Measurements from ENCODE around the gene SLC35A5. TPM values are rescaled to one million over a fixed set of nuclear protein-coding genes. Genes with fewer than 3 reads are reported as not detected.
"Not testable (repeated sequence)": the region's sequence is repeated elsewhere in the genome, so short reads cannot be mapped to it uniquely, and the experiment has no call there.

Gene SLC35A5
- total and polyA plus RNA-seq, 8 donors, result 4.6 to 67.7 (median 19.6) TPM

- H3K9me3 ChIP-seq, result no peaks in the 10 kb centered on the region
- intact Hi-C loops (cut with DNase I; ENCODE audit: low total_unique reads), result no loop called here
- H3K36me3 ChIP-seq, result peaks cover 0 to 12% (median 10%) of the 10 kb centered on the region in 4 donors
- 77 to 90% (median 83%) methylated on average over 1 of the region's 1 CpG for WGBS, 5 donors
- no peaks in the 10 kb centered on the region for H3K27me3 ChIP-seq
- H3K4me1 ChIP-seq, result peaks cover 17 to 71% (median 50%) of the 10 kb centered on the region in 4 donors
- TF ChIP-seq POLR2A (IDR thresholded peaks at IDR 0.05) (no peak), EP300 (IDR thresholded peaks at IDR 0.05) (no peak), POLR2AphosphoS5 (IDR thresholded peaks at IDR 0.05) (no peak)
- TF ChIP-seq, protein P1, sequence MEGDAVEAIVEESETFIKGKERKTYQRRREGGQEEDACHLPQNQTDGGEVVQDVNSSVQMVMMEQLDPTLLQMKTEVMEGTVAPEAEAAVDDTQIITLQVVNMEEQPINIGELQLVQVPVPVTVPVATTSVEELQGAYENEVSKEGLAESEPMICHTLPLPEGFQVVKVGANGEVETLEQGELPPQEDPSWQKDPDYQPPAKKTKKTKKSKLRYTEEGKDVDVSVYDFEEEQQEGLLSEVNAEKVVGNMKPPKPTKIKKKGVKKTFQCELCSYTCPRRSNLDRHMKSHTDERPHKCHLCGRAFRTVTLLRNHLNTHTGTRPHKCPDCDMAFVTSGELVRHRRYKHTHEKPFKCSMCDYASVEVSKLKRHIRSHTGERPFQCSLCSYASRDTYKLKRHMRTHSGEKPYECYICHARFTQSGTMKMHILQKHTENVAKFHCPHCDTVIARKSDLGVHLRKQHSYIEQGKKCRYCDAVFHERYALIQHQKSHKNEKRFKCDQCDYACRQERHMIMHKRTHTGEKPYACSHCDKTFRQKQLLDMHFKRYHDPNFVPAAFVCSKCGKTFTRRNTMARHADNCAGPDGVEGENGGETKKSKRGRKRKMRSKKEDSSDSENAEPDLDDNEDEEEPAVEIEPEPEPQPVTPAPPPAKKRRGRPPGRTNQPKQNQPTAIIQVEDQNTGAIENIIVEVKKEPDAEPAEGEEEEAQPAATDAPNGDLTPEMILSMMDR (IDR thresholded peaks at IDR 0.05), result no peak
- DNase-seq, result no peak
- H3K27ac ChIP-seq, result peak overlapping the region in 1 of 5 donors; percentile 7
- no peak overlapping the region for H3K4me3 ChIP-seq
These were observed 3.9 kb upstream of the SLC35A5 start for GRCh38 chr3:112557976-112558375.

- peak overlapping the region in 4 of 5 donors; percentile 95 to 99 (median 97) for H3K27ac ChIP-seq
- H3K9me3 ChIP-seq, result no peaks in the 10 kb centered on the region
- intact Hi-C loops (cut with DNase I; ENCODE audit: low total_unique reads), result no loop called here
- peak in 1 of 2 donors; percentile 7 for DNase-seq
- WGBS, 5 donors, result 11 to 21% (median 14%) methylated on average over 2 of the region's 2 CpGs
- peak overlapping the region; percentile 83 to 96 (median 90) for H3K4me3 ChIP-seq
- H3K27me3 ChIP-seq, result no peaks in the 10 kb centered on the region
- peaks cover 0 to 18% (median 14%) of the 10 kb centered on the region in 4 donors for H3K36me3 ChIP-seq
- no peak for TF ChIP-seq EP300 (IDR thresholded peaks at IDR 0.05)
- TF ChIP-seq, protein P1 (IDR thresholded peaks at IDR 0.05), result no peak
- TF ChIP-seq POLR2A (IDR thresholded peaks at IDR 0.05), result no peak
- no peak for TF ChIP-seq POLR2AphosphoS5 (IDR thresholded peaks at IDR 0.05)
- H3K4me1 ChIP-seq, result peaks cover 20 to 64% (median 48%) of the 10 kb centered on the region in 4 donors
These were observed 1.5 kb upstream of the SLC35A5 start for GRCh38 chr3:112560307-112560706.

DNA sequence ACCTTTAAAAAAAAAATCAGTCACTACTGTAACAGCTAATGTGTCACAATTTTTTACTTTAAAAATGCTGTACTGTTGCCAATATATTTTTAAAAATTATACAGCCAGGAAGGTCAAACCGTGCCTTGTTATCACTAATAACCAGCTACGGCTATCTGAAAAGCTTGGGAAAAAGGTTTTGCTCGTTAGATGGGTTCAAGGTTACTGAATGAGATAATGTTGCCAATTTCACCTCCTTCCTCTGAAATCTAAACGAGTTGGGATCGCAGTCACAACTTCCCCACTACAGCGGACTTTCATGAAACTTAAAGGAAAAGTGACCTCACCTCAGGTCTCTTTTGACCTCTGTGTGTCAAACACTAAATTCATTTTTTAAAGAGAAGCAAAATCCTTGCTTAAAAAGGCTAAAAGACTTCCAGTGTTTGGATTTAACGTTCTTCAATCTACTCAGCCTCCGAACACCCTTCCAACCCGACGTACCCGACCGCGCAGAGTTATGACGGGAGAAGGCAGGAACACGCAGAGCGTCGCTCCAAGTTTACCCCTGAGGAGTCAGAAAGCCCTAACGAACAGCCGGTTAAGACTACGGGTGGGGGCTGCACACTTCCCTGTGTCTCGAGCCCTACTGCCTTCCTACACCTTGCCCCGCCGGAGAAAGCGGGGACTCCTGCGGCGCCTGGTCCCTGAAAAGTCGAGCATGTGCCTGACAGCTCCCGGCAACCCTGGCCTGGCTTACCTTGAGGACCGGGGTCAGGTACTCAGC lies 943 bp upstream of the SLC35A5 start:
- no peaks in the 10 kb centered on the region for H3K9me3 ChIP-seq
- H3K4me1 ChIP-seq, result peaks cover 20 to 58% (median 42%) of the 10 kb centered on the region in 4 donors
- peak overlapping the region; percentile 95 to 99 (median 97) for H3K27ac ChIP-seq
- 0% methylated on average over 23 to 29 of the region's 29 CpGs for WGBS, 5 donors
- DNase-seq, result peak; percentile 71 to 93
- intact Hi-C loops (cut with DNase I; ENCODE audit: low total_unique reads), result no loop called here
- TF ChIP-seq POLR2AphosphoS5 (IDR thresholded peaks at IDR 0.05) (peak in 2 of 3 donors; percentile 25 to 48), EP300 (IDR thresholded peaks at IDR 0.05) (no peak)
- H3K36me3 ChIP-seq, result peaks cover 0 to 21% (median 18%) of the 10 kb centered on the region in 4 donors
- H3K4me3 ChIP-seq, result peak overlapping the region; percentile 83 to 96 (median 90)
- no peaks in the 10 kb centered on the region for H3K27me3 ChIP-seq

DNA sequence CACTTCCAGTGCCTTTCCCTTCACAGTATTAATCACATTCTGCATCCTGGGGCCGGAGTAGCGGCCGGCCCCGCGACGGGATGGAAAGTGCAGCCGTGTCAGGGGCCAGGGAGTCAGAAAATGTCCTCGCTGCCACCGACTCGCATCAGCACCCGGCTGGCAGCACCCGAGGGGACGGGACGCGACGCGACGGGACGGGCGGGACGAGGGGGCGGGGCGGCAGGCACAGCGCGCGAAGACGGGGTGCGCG lies 436 bp upstream of the SLC35A5 start:
- H3K9me3 ChIP-seq, result no peaks in the 10 kb centered on the region
- 0 to 8% (median 1%) methylated on average over 2 to 29 of the region's 29 CpGs for WGBS, 5 donors
- no peaks in the 10 kb centered on the region for H3K27me3 ChIP-seq
- TF ChIP-seq POLR2A (IDR thresholded peaks at IDR 0.05), result no peak
- TF ChIP-seq POLR2AphosphoS5 (IDR thresholded peaks at IDR 0.05), result no peak
- TF ChIP-seq, protein P1 (IDR thresholded peaks at IDR 0.05), result no peak
- no peak for TF ChIP-seq EP300 (IDR thresholded peaks at IDR 0.05)
- H3K4me1 ChIP-seq, result peaks cover 20 to 57% (median 38%) of the 10 kb centered on the region in 4 donors
- intact Hi-C loops (cut with DNase I; ENCODE audit: low total_unique reads), result no loop called here
- DNase-seq, result no peak
- peak overlapping the region; percentile 83 to 96 (median 90) for H3K4me3 ChIP-seq
- H3K27ac ChIP-seq, result peak overlapping the region; percentile 95 to 99 (median 97)
- H3K36me3 ChIP-seq, result peaks cover 0 to 24% (median 20%) of the 10 kb centered on the region in 4 donors

DNA sequence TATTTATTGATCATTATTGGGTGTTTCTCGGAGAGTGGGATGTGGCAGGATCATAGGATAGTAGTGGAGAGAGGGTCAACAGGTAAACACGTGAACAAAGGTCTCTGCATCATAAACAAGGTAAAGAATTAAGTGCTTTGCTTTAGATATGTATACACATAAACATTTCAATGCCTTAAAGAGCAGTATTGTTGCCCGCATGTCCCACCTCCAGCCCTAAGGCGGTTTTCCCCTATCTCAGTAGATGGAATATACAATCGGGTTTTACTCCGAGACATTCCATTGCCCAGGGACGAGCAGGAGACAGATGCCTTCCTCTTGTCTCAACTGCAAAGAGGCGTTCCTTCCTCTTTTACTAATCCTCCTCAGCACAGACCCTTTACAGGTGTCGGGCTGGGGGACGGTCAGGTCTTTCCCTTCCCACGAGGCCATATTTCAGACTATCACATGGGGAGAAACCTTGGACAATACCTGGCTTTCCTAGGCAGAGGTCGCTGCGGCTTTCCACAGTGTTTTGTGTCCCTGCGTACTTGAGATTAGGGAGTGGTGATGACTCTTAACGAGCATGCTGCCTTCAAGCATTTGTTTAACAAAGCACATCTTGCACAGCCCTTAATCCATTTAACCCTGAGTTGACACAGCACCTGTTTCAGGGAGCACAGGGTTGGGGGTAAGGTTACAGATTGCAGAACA lies 2.5 kb downstream of the SLC35A5 start:
- H3K4me3 ChIP-seq; H3K27me3 ChIP-seq; intact Hi-C loops (cut with DNase I; ENCODE audit: low total_unique reads); H3K27ac ChIP-seq; DNase-seq; H3K9me3 ChIP-seq: not testable (repeated sequence)
- H3K36me3 ChIP-seq, result peaks cover 0 to 41% (median 35%) of the 10 kb centered on the region in 4 donors
- 72 to 82% (median 76%) methylated on average over 12 to 15 of the region's 15 CpGs for WGBS, 5 donors
- peaks cover 15 to 37% (median 28%) of the 10 kb centered on the region in 4 donors for H3K4me1 ChIP-seq

Data from stomach (tissue), 9 donors.